Medulla oblongata (tissue), 1 donor: ENCODE measurements around the gene RNPS1.

Experiments used
- DNase-seq: peaks from one replicate; pipeline ENCODE4 v3.0.0-alpha.2; 2015; ENCODE audit errors: extremely low spot score

RNPS1 gene

DNA sequence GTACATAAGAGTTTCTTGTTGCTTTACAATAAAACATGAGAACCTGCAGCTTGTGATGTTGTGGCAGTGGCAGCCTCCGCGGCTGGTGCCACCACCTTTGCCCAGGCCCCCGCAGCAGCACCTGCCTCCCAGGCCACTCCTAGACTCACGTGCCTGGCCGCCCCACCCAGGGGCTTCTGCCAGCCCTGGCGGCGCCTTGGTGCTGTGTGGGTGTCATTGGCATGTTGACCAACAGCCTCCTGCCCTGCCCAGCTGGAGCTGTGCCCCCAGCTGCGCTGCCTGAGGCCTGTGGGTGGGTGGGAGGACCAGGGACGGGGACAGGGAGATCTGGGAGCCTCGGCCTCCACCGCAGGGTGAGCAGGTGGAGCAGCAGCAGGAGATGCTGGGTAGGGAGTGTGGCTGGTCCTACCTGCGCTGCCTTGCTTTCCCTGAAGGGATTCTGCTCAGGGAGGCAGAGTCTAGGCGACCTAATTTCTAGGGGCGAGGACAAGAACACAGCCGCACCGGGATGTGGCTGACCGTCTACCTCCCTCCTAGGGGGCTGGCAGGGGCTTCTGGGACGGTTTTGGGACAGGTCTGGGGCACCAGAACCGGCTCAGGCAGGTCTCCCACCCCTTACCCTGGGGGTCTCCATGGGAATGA, 32.1 kb downstream of the RNPS1 start:
- no peak for DNase-seq

DNA sequence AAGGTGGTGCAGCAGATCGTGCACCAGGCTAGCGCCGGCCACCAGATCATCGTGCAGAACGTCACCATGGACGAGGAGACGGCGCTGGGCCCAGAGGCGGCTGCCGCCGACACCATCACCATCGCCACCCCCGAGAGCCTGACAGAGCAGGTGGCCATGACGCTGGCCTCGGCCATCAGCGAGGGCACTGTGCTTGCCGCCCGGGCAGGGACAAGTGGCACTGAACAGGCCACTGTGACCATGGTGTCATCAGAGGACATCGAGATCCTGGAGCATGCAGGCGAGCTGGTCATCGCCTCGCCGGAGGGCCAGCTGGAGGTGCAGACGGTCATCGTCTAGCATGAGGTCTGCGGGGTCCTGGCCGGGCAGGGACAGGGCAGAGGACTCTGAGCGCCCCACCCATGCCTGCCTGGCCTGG, 32.7 kb downstream of the RNPS1 start:
- DNase-seq = no peak

DNA sequence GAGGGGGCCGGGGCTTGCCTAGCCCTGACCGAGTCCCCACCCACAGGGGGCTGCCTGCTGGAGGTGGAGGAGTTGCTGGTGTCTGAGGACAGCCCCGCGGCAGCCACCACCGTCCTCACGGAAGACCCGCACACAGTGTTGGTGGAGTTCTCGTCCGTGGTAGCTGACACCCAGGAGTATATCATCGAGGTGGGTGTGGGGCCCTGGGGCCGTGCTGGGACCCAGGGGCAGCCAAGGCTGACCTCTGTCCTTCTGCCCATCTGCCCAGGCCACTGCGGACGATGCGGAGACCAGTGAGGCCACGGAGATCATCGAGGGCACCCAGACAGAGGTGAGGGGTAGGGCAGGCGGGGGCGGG, 33.1 kb downstream of the RNPS1 start:
- no peak for DNase-seq

DNA sequence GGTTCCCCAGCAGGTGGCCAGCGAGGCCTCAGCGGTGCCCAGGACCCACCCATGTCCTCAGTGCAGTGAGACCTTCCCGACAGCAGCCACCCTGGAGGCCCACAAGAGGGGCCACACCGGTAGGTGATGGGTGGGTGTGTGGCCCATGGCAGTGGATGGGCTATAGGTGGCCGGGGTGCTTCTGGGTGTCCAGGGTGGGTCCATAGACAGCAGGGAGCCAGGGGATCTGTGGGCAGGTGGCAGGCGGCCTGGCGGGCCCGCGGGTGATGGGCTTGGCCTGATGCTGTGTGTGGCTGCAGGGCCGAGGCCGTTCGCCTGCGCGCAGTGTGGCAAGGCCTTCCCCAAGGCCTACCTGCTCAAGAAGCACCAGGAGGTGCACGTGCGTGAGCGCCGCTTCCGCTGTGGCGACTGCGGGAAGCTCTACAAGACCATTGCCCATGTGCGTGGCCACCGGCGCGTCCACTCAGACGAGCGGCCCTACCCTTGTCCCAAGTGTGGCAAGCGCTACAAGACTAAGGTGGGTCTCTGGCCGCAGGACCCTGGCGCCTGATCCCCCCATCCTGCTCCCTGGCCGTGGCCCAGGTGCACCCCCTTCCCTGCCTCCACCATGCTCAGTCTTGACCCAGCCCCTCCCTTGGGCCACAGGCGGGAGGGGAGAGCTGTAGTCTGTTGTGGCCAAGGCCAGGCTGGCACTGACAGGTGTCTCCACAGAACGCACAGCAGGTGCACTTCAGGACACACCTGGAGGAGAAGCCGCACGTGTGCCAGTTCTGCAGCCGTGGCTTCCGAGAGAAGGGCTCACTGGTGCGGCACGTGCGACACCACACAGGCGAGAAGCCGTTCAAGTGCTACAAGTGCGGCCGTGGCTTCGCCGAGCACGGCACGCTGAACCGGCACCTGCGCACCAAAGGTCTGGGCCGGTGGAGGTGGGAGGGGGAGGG, 33.8 kb downstream of the RNPS1 start:
- DNase-seq = no peak

DNA sequence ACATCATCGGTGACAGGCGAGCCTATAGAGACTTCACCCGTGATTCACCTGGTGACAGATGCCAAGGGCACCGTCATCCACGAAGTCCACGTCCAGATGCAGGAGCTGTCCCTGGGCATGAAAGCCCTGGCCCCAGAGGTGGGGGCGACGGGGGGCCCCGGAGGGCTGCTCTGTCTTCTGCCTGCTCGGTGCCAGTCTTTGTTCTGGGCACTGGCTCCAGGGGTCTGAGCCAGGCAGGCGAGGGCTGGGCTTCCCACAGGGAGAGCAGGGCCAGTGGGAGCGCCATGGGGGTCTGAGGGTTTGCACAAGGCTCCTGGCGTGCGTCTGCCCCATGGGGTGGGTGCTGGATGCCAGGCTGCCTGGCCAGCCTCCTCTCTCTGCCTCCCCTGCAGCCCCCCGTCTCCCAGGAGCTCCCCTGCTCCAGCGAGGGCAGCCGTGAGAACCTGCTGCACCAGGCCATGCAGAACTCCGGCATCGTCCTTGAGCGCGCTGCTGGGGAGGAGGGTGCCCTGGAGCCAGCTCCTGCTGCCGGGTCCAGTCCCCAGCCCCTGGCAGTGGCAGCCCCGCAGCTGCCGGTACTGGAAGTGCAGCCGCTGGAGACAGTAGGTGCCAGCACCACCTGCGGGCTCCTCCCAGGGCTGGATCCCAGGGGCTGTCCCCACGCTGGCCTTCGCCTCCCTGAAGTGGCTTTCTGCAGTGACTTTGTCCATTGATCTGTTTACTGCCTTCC, 34.7 kb downstream of the RNPS1 start:
- no peak for DNase-seq

DNA sequence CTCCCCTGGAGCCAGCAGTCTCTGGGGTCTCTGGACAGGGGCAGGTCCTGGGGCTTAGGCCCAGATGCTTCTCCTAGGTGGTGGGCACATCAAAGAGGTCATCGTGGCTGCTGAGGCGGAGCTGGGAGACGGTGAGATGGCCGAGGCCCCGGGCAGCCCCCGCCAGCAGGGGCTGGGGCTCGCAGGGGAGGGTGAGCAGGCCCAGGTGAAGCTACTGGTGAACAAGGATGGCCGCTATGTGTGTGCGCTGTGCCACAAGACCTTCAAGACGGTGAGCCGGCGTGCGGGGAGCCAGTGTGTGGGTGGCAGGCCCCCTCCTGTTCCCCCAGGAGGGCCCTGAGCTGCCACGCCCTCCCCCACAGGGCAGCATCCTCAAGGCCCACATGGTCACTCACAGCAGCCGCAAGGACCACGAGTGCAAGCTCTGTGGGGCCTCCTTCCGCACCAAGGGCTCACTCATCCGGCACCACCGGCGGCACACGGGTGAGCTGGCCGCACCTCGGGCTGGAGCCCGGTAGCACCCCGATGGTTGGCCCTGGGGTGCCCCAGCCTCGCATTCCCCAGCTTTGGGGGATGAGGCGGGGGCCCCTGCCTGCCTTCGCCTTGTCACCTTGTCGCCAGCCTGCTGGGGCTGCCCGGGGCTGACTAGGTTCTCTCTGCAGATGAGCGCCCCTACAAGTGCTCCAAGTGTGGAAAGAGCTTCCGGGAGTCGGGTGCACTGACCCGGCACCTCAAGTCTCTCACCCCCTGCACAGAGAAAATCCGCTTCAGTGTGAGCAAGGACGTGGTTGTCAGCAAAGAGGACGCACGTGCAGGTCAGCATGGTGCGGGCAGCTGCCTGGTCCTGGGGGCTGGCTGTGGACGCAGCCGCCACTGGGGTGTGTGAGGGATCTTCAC, 35.6 kb downstream of the RNPS1 start:
- DNase-seq = no peak

DNA sequence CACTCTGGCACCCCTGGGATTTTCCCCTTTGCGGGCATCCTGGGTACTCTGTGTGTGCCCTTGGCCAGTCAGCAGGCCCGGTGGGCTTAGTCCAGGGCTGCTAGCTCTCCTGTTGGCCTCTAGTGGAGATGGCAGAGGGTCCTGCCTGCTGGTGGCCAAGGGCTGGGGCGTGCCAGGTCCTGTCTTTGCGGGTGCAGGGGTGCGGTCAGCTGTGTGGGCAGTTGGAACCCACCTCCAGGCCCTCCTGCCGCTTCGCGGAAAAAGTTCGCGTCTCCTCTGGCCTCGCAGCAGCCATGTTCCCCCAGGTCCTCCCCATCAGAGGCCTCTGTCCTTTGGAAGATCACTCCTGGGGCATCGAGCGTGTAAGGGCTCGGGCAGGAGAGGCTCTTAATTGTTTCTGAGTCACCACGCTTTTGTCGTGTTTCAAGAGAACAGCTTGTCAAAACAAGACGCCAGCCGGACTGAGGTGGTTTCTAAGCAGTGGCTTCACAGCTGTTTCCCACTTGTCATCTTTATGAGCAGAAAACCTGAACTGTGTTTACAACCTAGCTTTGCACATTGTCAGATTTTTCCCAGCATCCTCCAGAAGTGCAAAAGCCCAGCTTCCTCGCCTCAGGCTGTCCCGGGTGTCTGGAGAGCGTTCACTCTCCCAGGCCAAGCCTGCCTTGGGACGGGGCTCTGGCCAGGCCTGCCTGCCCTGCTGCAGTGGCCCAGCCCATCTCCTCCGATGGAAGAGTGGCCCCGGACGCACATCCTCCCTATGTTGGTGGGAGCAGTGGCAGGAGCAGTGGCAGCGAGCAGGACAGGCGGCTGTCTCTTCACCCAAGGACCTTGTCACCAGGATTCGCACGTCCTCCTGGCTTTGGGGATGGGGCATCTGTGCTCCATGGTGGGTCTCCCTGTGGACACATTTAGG, 36.7 kb downstream of the RNPS1 start:
- DNase-seq = no peak

DNA sequence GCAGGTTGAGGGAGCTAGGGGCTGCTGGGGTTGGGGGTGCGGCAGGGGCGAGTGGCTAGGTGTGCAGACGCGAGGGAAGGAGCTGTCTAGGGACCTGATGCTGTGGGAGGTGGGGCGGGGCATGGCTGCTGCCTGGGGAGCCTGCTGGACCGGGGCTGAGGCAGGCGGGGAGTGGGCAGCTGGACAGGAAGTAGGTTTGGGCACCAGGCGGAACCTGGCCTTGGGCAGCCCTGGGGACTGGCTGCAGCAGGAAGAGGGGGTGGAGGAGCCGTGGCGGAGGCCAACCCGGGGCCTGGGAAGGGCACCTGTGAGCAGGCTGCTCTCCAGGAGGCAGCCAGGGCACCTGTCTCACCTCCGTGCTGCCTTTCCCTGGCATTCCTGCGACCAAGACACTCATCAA, 37.5 kb downstream of the RNPS1 start:
- DNase-seq = no peak

DNA sequence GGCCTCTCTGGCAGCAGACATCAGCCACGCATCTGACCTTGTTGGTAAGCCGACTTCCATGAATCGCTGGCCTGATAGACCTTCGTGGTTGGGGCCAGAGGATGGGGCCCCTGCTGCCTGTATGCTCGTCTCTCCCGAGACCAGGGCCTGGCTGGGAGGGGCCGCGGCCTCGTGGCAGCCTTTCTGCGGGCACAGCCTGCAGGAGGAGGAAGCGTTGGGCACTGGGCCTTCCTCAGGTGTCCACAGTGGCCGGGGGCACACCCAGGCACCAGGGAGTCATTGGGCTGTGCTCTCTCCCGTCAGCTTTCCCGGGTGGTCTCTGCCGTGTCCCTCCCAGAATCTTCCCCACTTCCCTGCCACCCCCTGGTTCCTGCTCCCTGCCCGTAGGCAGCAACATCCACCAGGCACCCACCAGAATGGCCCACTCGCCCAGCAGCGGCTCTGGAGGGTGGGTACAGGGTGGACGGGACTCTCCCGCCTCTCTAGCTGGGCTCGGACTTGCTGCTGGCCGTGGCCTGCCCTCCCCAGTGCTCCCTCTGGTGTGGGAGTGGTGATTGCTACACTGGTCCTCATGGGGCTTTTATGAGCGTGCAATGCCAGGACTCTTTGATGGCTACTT, 38.2 kb downstream of the RNPS1 start:
- no peak for DNase-seq

DNA sequence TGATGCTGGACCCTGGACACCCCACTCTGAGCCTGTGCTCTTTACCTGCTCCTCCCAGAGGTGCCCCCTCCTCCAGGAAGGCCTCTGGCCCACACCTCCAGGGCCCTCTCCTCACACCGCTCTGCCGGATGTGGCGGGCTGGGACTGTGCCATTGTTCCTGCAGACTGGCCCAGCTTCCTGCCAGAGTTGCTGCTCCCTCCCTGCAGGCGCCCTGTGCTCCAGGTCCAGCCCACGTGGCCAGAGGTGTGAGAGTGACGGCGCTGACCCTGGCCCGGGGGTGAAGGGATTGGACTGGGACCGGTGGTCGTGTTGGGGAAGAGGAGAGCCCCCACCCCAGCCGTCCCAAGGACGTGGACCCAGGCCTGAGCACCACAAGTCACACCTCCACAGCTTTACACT, 38.8 kb downstream of the RNPS1 start:
- no peak for DNase-seq

DNA sequence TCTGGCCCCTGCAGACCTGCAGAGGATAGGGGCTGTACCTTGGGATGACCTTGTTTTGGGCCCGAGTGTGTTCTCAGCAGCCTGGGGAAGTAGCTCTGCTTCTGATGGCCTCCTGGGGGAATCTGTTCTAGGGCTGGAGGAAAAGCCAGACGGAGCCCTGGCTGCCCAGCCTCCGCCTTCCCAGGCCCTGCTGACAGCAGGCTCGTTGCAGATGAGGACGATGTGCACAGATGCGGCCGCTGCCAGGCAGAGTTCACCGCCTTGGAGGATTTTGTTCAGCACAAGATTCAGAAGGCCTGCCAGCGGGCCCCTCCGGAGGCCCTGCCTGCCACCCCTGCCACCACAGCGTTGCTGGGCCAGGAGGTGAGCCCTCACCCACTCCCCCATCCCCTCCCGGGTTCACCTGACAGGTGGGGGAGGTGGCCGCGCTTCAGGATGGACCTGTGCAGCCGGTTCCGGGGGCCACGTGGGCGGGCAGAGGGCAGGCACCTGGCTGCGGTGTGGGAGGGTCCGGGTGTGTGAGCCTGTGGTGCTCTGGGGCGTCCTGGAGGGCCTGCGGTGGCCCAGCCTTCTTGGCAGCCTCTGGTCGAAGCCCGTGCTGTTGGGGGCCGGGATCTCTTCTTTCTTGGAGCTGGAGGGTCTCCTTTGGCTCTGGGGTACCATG, 39.6 kb downstream of the RNPS1 start:
- DNase-seq = no peak

DNA sequence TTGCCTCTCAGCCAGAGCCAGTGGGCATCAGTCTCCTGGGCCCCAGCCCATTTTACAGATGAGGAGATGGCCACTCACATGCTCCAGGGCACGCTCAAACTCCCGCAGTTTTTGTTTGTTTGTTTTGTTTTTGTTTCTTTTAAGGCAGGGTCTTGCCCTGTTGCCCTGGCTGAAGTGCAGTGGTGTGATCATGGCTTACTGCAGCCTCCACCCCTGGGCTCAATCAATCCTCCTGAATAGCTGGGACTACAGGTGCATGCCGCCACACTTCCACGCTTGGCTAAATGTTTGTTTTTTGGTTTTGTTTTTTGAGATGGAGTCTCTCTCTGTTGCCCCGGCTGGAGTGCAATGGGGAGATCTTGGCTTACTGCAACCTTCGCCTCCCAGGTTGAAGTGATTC, 41.0 kb downstream of the RNPS1 start:
- DNase-seq = no peak

DNA sequence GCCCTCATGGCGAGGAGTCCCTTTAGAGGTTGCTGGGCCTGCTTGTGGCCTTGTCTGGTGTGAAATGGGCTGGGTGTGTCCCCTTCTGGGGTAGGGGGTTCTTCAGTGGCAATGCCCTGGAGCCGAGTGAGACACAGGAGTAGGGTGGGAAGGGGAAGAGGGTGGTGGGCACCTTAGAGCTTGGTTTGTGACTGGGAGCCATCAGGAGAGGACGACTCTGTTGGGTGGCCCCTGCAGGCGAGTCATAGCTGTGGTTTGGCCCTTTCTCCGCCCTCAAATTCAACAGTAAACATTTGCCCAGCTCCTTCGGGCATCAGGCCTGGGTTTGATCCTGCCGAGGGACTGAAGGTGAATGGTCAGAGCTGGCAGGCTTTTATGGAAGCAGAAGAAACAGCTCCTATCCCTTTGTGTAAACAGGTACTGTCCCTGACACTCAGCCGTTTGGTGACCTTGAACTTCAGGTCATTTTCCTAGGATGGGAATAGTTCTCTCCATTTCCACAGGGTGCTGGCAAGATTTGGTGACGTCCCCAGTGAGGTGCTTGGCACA, 41.6 kb downstream of the RNPS1 start:
- no peak for DNase-seq

DNA sequence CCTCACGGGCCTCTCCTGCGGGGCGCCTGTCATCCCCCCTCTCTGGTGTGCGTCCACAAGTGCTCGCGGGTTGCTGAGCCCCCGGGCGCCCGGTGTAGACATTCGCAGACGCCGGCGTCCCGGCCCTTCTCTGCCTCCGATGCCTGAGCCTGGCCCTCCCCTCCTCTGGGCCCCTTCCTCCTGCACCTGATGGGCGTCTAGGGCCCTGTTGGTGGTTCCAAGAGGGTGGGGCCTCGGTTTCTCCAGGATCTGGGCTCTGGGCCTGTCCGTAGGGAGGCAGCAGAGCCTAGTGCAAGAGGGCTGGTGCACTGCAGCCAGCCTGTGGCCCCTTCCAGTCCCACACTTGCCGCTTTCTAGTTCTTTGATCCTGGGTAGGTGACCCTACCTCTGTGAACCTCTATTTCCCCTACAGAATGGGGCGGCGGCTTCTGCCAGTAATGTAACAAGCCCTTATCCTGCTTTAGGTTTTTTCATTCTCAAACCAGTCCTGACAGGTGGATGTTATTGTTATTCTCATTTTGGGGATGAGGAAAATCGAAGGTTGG, 43.9 kb downstream of the RNPS1 start:
- DNase-seq = peak; percentile 48

DNA sequence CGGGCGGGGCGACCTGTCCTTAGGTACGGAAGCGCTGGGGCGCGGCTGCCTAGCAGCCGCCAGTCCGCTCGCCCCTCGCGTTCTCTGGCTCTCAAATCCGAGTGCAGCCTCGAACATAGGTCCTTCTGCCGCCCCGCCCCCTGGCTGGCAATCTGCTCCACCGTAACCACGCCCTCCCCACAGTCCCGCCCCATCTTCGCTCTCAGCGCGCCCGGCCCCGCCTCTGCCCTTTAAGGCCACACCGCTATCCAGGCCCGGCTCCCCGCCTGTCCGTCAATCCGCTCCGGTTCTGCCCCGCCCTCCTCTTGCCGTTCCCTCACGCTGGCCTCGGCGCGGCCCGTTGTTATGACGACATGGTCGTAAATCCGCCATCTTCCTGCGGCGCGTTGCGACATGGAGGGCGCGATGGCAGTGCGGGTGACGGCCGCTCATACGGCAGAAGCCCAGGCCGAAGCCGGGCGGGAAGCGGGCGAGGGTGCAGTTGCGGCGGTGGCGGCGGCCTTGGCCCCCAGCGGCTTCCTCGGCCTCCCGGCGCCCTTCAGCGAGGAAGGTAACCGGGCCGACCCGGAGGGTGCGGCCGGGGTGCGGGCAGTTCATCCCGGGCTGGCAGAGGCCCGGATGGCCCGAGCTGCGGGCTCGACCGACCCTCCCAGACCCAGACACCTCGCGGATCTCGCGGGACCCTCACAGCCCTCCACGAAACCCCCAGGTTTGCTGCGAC, 44.5 kb downstream of the RNPS1 start, which contains the start of gene E4F1:
E4F1 (plus strand) TSS at position 371 of the 721 bp plus-strand sequence; CDS start at position 394, 23 bp downstream.
- DNase-seq = peak; percentile 98

DNA sequence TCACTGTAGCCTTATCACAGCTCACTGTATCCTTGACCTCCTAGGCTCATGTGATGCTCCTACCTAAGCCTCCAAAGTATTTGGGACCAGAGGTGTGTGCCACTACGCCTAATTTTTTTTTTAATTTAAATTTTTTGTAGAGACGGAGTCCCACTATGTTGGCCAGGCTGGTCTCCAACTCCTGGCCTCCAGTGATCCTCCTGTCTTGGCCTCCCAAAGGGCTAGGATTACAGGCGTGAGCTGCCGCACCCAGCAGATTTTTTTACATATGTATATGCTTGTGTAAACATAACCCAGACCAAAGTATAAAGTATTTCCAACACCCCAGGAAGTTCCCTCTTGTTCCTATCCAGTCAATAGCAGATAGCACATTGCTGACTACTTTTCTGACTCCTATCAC, 51.6 kb downstream of the RNPS1 start:
- DNase-seq = no peak

DNA sequence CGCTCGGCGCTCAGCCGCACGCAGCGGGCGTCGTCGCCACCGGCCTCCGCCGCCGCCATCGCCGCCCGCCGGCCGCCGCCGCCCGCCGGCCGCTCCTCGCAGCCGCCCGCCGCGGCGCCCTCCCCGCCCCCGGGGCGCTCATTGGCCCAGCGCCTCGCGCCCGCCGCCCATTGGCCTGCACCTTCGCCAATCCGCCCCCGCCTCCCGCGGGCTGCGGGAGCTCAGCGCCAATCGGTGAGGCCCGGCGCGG, 53.3 kb downstream of the RNPS1 start, which contains the start of gene PGP:
PGP (minus strand) TSS at position 122 of the 250 bp plus-strand sequence; CDS start at position 59, 63 bp downstream.
- no peak for DNase-seq
